PFSK-1 (cell line): ENCODE data around the gene DOK5.

Experiments
- FOXP2 ChIP-seq: optimal IDR thresholded peaks from 2 replicates; pipeline ENCODE3; 2011; ENCODE audit warnings: borderline replicate concordance, control low read depth, inconsistent platforms; ENCODE audit not compliant: insufficient read depth; ENCODE audit errors: extremely low read length, extremely low read depth
- POLR2AphosphoS5 ChIP-seq: IDR thresholded peaks from 2 replicates; pipeline ENCODE4 v1.6.1; 2012; ENCODE audit warnings: low read depth, mild to moderate bottlenecking, control low read depth, low read length, moderate library complexity
- SIN3A ChIP-seq: IDR thresholded peaks from 2 replicates; pipeline ENCODE4 v1.6.1; 2012; ENCODE audit warnings: mild to moderate bottlenecking, low read length, moderate library complexity, borderline replicate concordance; ENCODE audit not compliant: insufficient read depth
- TAF1 ChIP-seq: IDR thresholded peaks from 2 replicates; pipeline ENCODE4 v1.6.1; 2012; ENCODE audit warnings: low read length, control low read depth, borderline replicate concordance; ENCODE audit not compliant: insufficient read depth
- TF ChIP-seq, protein P1 (sequence below), 2 experiments: IDR thresholded peaks; 2 replicates each; pipeline versions ENCODE4 v1.6.1 to v1.8.0; 2011 to 2012; ENCODE audit warnings: low read depth in 2 of 2, low read length in 2 of 2, control low read depth in 1 of 2, inconsistent platforms in 1 of 2, mild to moderate bottlenecking in 1 of 2, moderate library complexity in 1 of 2; ENCODE audit not compliant: insufficient read depth in 1 of 2

The DOK5 gene

DNA sequence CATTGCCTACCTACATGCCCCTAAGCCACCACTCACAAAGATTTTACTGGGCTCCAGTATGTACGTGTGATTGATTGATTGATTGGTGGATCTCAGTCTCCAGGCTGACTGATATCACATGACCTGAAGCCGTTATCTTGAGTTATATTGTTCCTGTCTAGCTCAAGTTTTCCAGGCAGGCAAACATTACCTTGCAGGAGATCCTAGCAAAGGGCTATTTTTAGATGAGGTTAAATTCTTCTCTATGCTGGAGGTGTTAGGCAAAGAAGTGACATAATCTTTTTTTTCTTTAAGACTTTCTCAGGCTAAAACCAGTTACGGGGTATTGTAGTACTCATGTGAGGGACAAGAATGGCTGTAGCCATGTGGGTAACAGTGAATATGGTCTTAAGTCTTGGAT lies 125.2 kb downstream of the DOK5 start:
- TF ChIP-seq POLR2AphosphoS5 (no peak), SIN3A (no peak), FOXP2 (no peak), TAF1 (no peak)
- TF ChIP-seq, protein P1, sequence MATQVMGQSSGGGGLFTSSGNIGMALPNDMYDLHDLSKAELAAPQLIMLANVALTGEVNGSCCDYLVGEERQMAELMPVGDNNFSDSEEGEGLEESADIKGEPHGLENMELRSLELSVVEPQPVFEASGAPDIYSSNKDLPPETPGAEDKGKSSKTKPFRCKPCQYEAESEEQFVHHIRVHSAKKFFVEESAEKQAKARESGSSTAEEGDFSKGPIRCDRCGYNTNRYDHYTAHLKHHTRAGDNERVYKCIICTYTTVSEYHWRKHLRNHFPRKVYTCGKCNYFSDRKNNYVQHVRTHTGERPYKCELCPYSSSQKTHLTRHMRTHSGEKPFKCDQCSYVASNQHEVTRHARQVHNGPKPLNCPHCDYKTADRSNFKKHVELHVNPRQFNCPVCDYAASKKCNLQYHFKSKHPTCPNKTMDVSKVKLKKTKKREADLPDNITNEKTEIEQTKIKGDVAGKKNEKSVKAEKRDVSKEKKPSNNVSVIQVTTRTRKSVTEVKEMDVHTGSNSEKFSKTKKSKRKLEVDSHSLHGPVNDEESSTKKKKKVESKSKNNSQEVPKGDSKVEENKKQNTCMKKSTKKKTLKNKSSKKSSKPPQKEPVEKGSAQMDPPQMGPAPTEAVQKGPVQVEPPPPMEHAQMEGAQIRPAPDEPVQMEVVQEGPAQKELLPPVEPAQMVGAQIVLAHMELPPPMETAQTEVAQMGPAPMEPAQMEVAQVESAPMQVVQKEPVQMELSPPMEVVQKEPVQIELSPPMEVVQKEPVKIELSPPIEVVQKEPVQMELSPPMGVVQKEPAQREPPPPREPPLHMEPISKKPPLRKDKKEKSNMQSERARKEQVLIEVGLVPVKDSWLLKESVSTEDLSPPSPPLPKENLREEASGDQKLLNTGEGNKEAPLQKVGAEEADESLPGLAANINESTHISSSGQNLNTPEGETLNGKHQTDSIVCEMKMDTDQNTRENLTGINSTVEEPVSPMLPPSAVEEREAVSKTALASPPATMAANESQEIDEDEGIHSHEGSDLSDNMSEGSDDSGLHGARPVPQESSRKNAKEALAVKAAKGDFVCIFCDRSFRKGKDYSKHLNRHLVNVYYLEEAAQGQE (IDR thresholded peaks at IDR 0.05; ENCODE audit: insufficient read depth in 1 of 2, low read depth in 2 of 2, low read length in 2 of 2), result no peak

DNA sequence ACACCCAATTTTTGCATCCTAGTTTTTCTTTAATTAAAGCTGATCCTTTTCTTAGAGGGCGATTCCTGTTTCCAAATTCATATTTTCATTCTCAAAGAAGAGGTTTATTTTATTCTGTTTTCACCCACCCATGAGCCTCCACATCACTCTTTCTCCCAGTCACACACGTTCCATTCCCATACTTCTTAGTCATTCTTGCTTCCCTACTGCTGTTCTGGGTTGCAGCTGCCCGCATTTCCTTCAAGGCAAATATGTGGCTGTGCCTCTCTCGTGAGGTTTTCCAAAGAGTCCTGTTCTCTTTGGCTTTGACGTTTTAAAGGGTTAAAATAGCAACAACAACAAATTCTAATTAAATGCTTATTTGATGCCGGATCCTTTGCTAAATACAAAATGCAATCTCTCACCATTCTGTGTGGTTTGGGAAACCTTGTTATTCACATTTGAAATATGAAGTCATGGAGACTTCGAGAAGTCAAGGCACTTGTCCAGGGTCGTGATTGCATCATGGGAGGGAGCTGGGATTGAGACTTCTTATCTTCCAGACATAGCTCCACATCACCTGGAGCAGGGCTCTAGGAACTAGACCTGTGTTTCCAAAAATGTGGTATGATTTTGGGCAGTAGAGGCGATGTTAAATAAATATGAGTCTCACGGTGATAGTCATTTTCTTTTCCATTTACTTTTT lies 126.6 kb downstream of the DOK5 start:
- TF ChIP-seq FOXP2 (no peak), POLR2AphosphoS5 (no peak), SIN3A (no peak), TAF1 (no peak)
- TF ChIP-seq, protein P1 (IDR thresholded peaks at IDR 0.05; ENCODE audit: insufficient read depth in 1 of 2, low read depth in 2 of 2, low read length in 2 of 2), result no peak

DNA sequence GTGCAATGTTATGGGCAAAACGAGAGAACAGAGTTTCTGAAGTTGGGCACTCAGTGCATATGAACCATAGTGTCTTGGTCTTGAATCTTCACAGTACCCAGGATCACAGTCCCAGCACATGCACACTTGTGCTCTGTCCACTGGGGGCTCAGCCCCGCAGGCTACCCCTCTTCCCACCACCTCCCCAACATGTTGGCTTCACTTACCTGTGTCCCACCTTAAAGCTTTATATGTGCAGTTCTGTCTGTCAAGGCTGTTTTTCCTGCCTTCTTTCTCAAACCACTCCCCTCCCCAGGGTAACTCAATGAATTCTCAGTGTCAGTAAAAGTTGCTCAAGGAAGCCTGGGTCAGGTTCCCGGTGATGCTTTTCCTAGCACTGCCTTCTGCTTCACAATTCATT lies 129.9 kb downstream of the DOK5 start:
- TF ChIP-seq FOXP2 (no peak), POLR2AphosphoS5 (no peak), SIN3A (no peak), TAF1 (no peak)
- TF ChIP-seq, protein P1 (IDR thresholded peaks at IDR 0.05; ENCODE audit: insufficient read depth in 1 of 2, low read depth in 2 of 2, low read length in 2 of 2), result no peak

DNA sequence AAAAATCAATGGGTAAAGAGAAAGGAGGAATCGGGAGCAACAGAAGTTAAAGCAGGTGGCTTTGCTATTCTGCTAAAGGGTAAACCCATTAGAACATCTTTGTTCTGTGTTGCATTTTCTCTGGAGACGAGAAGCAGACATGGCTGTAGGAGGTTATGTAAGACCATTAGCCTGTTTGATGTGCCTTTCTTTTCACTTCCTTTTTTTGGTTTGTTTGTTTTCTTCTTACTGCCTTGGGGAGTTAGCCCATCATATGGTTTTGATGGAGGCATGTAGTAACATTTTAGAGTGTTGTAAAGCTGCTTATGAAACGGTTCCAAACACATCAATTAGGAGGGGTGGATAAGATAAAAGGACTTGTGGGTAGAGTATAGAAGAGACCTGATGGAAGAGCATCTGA lies 131.0 kb downstream of the DOK5 start:
- TF ChIP-seq, protein P1 (IDR thresholded peaks at IDR 0.05; ENCODE audit: insufficient read depth in 1 of 2, low read depth in 2 of 2, low read length in 2 of 2), result no peak
- no peak for TF ChIP-seq POLR2AphosphoS5
- no peak for TF ChIP-seq TAF1
- no peak for TF ChIP-seq FOXP2
- no peak for TF ChIP-seq SIN3A
